Urothelium cell line (cell line): ENCODE measurements around the gene PRSS21.
A peak's percentile ranks its signal among the peaks of the same experiment; 100 is the strongest.

Source experiments
- DNase-seq: peaks from one replicate; pipeline ENCODE4 v3.0.0; 2011; ENCODE audit warnings: low spot score, mixed read lengths
- FAIRE-seq: peaks from 2 replicates; lab custom pipeline; 2011; peaks lifted over from hg19 to GRCh38; lab: Jason Lieb, UNC

The PRSS21 gene

GRCh38 chr16:2859686-2860265 lies 42.7 kb downstream of the PRSS21 start:
- FAIRE-seq (no peak), DNase-seq (no peak)

GRCh38 chr16:2860826-2861567 lies 44.0 kb downstream of the PRSS21 start:
- no peak for DNase-seq
- FAIRE-seq, result no peak

GRCh38 chr16:2865651-2866050 lies 48.6 kb downstream of the PRSS21 start:
- FAIRE-seq, result no peak

GRCh38 chr16:2866431-2866830 lies 49.4 kb downstream of the PRSS21 start:
- no peak for DNase-seq

More at GRCh38 chr16:2865651-2866050, 48.6 kb downstream of the PRSS21 start:
- no peak for DNase-seq

GRCh38 chr16:2867661-2867986 lies 50.6 kb downstream of the PRSS21 start:
- FAIRE-seq, result no peak
- no peak for DNase-seq

More at GRCh38 chr16:2866431-2866830, 49.4 kb downstream of the PRSS21 start:
- FAIRE-seq, result no peak

- peak; percentile 69 for FAIRE-seq
Observed at GRCh38 chr16:2867987-2868789, 51.2 kb downstream of the PRSS21 start.

More at GRCh38 chr16:2867987-2868789, 51.2 kb downstream of the PRSS21 start:
- DNase-seq, result peak; percentile 97
